HG03139 (cell line): Measurements from ENCODE around the gene FUCA1.
A peak's percentile ranks its signal among the peaks of the same experiment; 100 is the strongest.
"Not testable (repeated sequence)": the region's sequence is repeated elsewhere in the genome, so short reads cannot be mapped to it uniquely, and the experiment has no call there.

Experiments
- ATAC-seq: cut with Tn5 transposase; IDR thresholded peaks from one replicate; pipeline ENCODE4 v1.9.1; 2021; ENCODE audit not compliant: unreplicated experiment

FUCA1 gene

DNA sequence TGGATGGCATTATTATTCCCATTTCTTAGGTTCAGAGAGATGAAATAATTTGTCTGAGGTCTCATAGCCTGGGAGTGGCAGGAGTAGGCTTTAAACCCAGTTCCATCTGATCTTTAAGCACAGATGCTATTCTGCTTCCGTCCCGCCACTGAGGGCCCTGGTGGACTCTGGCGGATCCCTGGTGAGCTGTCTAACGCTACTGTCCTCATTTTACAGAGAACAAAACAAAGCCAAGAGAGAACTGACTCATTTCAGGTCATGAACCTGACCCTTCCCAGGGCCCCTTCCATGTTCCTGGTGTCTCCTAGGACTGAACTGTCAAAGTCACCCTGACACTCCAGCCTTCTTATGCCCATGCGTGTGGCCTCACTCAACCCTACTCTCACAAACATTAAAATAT, 64.4 kb downstream of the FUCA1 start:
- no peak for ATAC-seq

DNA sequence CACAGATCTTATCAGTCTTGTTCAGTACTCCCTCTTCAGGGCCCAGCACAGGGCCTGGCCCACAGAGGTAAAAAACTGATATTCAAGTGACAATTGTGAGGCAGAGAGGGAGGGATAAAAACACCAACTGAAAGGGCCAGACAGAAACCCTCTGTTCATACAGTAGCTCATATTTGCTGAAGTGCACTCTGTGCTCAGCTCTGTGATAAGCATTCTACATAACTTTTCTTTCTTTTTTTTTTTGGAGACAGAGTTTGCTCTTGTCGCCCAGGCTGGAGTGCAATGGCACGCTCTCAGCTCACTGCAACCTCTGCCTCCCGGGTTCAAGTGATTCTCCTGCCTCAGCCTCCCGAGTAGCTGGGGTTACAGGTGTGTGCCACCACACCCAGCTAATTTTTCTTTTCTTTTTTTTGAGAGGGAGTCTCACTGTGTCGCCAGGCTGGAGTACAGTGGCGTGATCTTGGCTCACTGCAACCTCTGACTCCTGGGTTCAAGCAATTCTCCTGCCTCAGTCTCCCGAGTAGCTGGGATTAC, 65.2 kb downstream of the FUCA1 start:
- ATAC-seq = not testable (repeated sequence)

DNA sequence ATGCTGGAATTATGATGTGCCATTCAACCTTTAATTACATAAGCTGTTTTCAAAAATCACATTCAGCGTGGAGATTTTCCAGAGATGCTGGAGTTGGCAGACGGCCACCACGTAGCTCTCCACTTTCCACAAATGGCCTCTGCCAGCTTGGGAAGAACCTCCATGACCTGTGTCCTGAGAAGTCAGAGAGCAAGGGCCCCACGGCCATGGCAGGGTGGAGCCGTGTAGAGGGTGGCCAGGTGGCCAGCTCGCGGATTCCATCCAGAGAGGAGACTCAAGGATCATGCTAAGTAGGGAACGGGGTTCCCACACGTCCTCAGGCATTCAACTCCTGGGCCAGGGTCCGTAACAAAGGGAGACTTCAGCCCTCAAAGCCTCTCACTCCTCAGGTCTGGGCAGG, 66.2 kb downstream of the FUCA1 start:
- no peak for ATAC-seq

DNA sequence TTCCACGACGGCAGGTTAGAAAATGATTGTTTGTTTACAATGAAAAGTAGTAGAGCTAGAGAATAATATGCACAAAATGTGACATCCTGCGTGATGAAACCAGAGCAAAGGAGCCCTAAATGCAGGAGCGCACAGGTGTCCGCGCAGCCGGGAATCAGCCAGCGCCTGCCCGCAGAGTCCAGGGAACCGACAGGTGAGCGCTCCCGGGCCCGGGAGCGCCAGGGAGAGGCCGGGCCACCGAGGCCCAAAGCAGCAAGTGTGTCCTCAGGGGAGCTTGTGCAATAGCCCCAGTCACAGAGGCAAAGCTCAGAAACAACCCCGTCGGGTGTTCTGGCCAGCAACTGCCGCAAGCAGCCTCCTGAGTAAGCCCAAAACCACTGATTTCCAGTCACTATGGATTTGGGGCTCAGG, 66.7 kb downstream of the FUCA1 start:
- no peak for ATAC-seq

DNA sequence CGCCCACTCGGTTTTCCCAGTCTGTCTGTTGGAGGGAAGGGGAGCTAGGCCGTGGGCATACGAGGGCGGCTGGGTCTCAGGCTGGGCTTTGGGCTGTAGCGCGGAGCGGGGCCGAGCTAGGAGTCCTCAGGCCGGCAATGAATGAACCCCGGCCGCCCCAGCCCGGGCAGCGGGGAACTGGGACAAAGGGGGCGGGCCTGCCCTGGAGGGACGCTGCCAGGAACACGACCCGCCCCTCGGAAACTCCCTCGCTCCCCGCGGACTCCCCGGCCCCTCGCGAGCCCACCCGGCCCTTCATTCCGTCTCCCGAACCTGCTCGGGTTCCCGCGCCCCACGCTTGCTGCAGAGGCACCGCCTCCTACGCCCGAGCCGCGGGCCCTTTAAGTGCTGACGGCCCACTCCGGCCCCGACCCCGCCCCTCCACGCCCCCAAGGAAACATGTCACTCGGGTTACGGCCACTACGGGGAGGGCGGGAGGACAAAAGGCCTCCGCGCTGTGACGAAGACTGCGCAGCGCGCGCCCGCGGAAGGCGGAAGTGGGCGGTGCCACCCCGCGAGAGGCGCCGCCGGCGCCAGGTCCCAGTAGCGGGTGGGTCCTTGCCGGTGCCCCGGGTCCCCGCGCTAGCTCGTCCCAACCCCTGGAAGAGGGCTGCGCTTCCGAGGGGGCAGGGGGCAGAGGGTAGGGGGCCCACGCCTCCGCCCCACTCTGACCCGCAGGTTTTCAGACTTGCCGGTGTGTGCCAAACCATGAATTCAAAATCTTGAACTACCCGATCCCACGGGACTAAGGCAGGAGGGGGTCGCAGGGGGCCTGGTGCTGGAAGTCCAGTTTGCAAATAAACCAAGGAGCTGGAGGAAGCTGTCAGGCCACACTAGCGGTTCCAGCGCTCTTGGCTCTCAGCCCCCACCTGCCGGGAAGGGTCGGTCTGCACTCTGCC, 67.4 kb downstream of the FUCA1 start, which contains the start of gene GALE:
Gene GALE, minus strand, starts transcription at position 355 of the 938 bp plus-strand sequence. CDS start 1,747 bp downstream, outside the sequence.
- peak; percentile 82 for ATAC-seq

DNA sequence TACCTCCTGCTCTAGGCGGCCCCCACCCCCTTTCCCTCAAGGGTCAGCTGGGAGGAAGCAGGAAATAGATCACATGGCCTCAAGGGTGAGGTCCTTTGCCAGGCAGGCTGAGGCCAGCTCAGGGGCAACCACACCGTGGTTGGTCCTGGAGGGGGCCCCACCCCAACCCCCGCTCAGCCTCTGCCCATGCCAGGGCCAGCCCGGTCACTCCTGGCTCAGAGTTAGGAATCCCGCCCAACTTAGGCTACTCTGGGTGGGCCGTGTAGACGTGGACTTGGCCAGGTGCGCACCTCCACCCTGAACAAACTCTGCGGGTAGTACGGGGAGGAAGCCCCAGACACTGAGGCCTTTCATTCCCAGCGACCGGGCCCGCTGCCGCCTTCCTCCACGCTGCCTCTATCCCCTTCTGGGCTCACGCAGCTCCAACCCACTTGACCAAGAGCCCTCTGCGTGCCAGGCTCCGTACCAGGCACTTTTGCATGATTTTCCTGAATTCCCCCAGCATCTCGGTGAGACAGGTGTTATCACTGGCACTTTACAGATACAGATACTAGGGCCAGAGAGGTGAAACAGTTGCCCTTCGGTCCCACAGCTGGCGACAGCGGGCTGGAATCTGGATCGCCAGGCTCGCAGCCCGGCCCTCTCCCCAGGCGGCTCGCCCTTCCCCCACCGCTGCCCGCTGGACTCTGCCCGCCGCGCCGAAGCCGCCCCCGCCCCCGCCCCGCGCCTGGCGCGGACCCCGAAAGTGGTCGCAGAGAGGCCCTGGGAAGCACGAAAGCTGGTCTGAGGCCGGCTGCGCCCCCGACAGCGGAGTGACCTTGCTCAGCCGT, 68.3 kb downstream of the FUCA1 start:
- ATAC-seq = peak; percentile 5

DNA sequence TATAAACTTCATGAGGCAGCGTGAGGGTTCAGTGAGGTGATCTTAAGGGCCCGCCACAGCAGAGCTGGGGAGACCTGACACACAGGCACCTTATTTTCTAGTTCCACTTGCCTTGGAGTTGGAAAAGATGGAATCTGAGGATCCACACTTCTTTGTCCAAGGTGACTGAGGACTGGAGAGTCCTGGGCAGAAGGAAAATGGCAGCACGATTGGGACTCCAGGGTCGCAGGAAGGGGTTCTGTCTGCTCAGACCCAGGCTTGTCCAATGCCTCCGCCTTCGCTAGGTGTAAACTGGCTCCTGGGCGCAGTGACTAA, 68.9 kb downstream of the FUCA1 start:
- no peak for ATAC-seq

DNA sequence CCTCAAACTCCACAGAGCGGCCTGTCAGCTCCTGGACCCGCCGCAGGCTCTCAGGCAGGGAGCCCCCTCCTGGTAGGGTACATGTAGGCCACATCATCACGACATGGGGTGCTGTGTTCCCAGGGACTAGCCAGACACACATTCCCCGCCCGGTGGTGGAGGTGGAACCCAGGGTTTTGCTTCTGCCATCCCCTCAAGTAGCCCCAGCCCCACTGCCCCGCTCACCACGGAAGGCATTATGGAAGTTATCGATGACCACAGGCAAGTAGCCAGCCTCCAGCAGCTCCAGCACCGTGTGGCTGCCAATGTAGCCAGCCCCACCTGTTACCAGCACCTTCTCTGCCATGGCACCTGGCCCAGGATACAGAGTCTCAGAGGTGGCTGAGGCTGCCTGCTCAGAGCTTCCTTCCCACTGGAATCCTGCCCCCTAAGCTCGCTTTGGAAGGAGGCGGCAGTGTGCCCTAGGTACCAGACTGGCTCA, 69.4 kb downstream of the FUCA1 start:
- ATAC-seq = no peak

DNA sequence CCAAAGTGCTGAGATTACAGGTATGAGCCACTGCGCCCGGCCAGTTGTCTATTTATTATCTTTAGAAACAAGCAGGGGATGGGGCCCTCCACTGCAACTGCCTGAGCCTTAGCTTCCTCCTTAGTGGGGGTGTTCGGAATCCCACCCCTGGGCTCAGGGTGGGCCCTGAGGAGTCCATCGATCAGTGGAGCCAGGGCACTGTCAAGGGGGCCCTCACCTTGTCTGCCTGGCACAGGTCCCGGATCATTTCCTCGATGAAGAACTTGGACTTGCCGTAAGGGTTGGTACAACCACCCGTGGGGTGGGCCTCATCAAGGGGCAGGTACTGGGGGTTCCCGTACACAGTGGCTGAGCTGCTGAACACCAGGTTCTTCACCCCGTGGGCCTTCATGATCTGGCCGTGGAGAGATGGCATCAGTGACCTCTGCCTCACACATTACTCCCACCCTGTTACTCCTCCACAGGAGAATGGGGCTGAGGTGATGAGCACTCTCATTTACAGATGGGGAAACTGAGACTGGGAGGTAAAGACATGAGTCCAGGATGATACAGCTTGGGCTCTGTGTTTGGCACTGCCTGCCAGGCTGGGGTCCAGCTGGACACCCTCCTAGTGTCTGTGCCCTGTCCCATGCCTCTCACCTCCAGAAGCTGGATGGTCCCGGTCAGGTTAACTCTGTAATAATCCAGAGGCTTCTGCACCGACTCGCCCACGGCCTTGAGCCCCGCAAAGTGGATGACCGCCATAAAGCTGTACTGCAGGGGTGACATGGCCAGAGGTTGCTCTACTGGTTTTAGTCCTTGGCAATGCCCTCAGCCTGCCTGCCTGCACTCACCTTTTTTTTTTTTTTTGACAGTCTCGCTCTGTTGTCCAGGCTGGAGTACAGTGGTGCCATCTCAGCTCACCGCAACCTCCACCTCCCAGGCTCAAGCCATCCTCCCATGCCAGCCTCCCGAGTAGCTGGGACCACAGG, 70.3 kb downstream of the FUCA1 start:
- no peak for ATAC-seq

DNA sequence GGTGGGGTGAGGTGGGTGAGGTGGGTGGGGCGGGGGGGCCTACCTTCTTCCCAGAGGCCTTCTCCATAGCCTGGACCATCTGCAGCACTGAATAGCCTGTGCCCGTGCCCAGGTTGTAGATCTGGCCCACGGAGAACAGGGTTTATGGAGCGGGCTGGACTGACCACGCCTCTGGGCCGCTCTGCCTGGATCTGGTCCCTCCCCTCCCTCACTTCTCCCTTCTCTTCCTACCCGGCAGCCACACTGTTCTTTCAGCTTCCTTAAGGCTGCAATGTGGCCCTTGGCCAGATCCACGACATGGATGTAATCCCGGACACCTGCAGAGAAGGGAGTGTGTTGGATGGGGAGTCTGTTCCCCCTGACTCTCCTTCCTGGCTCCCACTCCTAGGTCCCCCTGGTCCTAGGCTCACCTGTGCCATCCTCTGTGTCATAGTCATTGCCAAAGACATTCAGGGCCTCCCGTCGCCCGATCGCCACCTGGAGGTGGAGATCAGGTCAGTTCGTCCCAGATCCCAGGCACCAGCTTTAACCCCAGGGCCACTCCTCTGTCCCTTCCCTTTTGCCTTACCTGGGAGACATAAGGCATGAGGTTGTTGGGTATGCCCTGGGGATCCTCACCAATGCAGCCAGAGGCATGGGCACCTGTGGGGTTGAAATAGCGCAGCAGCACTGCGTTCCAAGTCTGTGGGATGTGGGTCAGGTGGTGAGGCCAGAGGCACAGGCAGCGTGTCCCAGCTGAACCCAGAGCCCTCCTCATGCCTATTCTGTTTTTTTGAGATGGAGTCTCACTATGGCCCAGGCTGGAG, 71.4 kb downstream of the FUCA1 start:
- no peak for ATAC-seq

DNA sequence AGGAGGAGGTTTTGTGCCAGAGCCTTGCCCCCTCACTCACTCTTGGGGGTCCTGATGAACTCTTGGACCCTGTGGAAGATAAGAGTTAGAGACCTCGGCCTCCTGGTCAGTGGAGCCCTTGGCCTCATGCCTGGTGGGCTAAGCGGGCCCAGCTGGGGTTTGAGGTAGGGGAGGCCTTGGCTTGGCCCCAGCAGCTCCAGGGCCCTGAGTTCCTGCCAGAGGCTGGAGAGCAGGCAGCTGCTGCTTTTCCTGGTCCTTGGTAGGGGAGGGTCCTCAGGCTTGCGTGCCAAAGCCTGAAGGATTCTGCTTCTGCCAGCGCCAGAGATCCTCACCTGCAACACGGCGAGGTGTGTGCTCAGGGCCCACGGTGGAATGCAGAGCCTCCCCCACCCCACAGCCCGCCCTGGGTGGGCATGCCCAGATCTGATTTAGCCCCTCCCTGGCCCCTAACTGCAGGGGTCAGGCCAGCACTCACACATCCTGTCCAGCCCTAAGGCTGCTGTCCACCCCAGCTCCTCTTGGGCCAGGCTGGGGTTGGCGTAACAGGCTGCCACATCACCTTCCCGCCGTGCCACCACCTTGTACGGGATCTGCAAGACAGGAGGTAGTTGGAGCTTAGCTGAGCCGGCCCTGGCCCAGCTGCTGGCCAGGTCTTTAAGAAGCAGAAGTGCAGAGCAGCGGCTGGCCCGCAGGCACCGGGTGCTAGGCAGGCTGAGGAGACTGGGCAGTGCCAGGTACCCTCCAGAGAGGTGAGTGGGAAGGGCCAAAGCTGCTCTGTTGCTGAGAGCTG, 72.2 kb downstream of the FUCA1 start:
- no peak for ATAC-seq
